SK-N-SH treated with all-trans-retinoic acid at 6 μM for 48 hours (cell line): ENCODE measurements around the gene SPEF1.

Experiments used
- BACH2 ChIP-seq: fragments of 250-450 bp; sonication (Bioruptor Pico); IDR thresholded peaks from 2 replicates; pipeline ENCODE4 v1.9.0; 2021; ENCODE audit warnings: mild to moderate bottlenecking, borderline replicate concordance
- CSDC2 ChIP-seq: fragments of 250-450 bp; sonication (Bioruptor Pico); IDR thresholded peaks from 2 replicates; pipeline ENCODE4 v1.5.0; 2020; ENCODE audit warnings: mild to moderate bottlenecking, moderate library complexity
- SNAI2 ChIP-seq: fragments of 250-450 bp; sonication (Bioruptor Pico); IDR thresholded peaks from 2 replicates; pipeline ENCODE4 v1.5.0; 2020; ENCODE audit warnings: mild to moderate bottlenecking, moderate library complexity
- ZFP3 ChIP-seq: fragments of 250-450 bp; sonication (Bioruptor Pico); IDR thresholded peaks from 2 replicates; pipeline ENCODE4 v1.5.0; 2020; ENCODE audit warnings: mild to moderate bottlenecking, moderate library complexity
- ZFP30 ChIP-seq: fragments of 450-650 bp; formaldehyde crosslinking; IDR thresholded peaks from 2 replicates; pipeline ENCODE4 v1.5.0; 2022; ENCODE audit warnings: mild to moderate bottlenecking, moderate library complexity
- ZNF70 ChIP-seq: fragments of 450-650 bp; formaldehyde crosslinking; IDR thresholded peaks from 2 replicates; pipeline ENCODE4 v1.5.0; 2020; ENCODE audit warnings: mild to moderate bottlenecking, moderate library complexity
- TF ChIP-seq, protein P1 (sequence below): fragments of 250-450 bp; sonication (Bioruptor Pico); IDR thresholded peaks from 2 replicates; pipeline ENCODE4 v1.8.0; 2020; ENCODE audit warnings: mild to moderate bottlenecking, moderate library complexity, borderline replicate concordance

DNA sequence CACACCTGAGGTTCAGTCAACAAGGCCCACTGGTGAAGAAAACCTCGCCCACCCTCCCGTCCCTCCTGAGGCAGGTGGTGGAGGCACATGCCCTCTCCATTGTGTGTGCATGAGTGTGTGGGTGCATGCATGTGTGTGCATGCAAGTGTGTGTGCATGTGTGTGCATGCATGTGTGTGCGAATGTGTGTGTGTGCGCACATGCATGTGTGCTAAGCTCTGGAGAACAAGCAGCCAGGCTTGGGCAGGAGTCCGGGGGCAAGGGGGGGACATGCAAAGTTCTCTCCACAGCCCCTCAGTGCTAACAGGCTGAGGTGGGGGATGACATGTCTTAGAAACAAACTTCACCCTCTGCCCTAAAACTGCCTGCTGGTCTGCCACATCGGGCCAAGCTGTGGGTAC is 51.9 kb downstream of the SPEF1 start:
- TF ChIP-seq, protein P1, sequence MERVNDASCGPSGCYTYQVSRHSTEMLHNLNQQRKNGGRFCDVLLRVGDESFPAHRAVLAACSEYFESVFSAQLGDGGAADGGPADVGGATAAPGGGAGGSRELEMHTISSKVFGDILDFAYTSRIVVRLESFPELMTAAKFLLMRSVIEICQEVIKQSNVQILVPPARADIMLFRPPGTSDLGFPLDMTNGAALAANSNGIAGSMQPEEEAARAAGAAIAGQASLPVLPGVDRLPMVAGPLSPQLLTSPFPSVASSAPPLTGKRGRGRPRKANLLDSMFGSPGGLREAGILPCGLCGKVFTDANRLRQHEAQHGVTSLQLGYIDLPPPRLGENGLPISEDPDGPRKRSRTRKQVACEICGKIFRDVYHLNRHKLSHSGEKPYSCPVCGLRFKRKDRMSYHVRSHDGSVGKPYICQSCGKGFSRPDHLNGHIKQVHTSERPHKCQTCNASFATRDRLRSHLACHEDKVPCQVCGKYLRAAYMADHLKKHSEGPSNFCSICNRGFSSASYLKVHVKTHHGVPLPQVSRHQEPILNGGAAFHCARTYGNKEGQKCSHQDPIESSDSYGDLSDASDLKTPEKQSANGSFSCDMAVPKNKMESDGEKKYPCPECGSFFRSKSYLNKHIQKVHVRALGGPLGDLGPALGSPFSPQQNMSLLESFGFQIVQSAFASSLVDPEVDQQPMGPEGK (CRISPR knock-in tag): no peak
- TF ChIP-seq CSDC2 (CRISPR knock-in tag): no peak
- no peak for TF ChIP-seq SNAI2
- TF ChIP-seq BACH2 (CRISPR knock-in tag): no peak
- TF ChIP-seq ZFP3 (CRISPR knock-in tag): no peak
- TF ChIP-seq ZNF70 (CRISPR knock-in tag): no peak
- no peak for TF ChIP-seq ZFP30
